CD14-positive monocyte (primary cell): Measurements from ENCODE around the gene MRTFB. TPM values are rescaled to one million over a fixed set of nuclear protein-coding genes. Genes with fewer than 3 reads are reported as not detected.

ENCODE experiments used
- DNase-seq, 3 donors: peaks; one replicate each; pipeline ENCODE4 v3.0.0-alpha.2; 2011 to 2022
- H2AFZ ChIP-seq: 2 replicates; pipeline ENCODE4 v1.6.0; 2012; ENCODE audit warnings: mild to moderate bottlenecking, low read depth, low read length, inconsistent platforms; ENCODE audit not compliant: insufficient read depth, poor library complexity, severe bottlenecking
- H3K27ac ChIP-seq, 2 donors: 1 replicate in 1 of 2; 2 replicates in 1 of 2; pipeline ENCODE4 v1.5.1; 2012 to 2013; ENCODE audit warnings: low read length in 2 of 2, control low read depth in 1 of 2, inconsistent platforms in 1 of 2, low read depth in 1 of 2, mild to moderate bottlenecking in 1 of 2
- H3K27me3 ChIP-seq, 2 donors: one replicate each; pipeline versions ENCODE4 v1.6.0 to v1.6.1; 2011 to 2013; ENCODE audit warnings: low read length in 2 of 2; ENCODE audit not compliant: control insufficient read depth in 2 of 2, insufficient read depth in 2 of 2
- H3K36me3 ChIP-seq, 2 donors: replicated peaks in 1 of 2; 1 replicate in 1 of 2; 2 replicates in 1 of 2; pipeline versions ENCODE4 v1.5.1 to v1.6.1; 2012 to 2013; ENCODE audit warnings: low read length in 2 of 2, control low read depth in 1 of 2, inconsistent platforms in 1 of 2, mild to moderate bottlenecking in 1 of 2; ENCODE audit not compliant: insufficient read depth in 2 of 2, control insufficient read depth in 1 of 2
- H3K4me1 ChIP-seq, 2 donors: 1 replicate in 1 of 2; 2 replicates in 1 of 2; pipeline versions ENCODE4 v1.5.1 to v1.6.1; 2012 to 2013; ENCODE audit warnings: low read length in 2 of 2, control low read depth in 1 of 2, inconsistent platforms in 1 of 2, mild to moderate bottlenecking in 1 of 2, moderate library complexity in 1 of 2; ENCODE audit not compliant: insufficient read depth in 2 of 2, control insufficient read depth in 1 of 2
- H3K4me2 ChIP-seq: replicated peaks from 2 replicates; pipeline ENCODE3; 2012; ENCODE audit warnings: low read length, moderate library complexity, mild to moderate bottlenecking; ENCODE audit not compliant: poor library complexity, severe bottlenecking; ENCODE audit errors: extremely low read depth
- H3K4me3 ChIP-seq, 3 experiments: fragments of 200-600 bp in 1 of 3; sonication (generic) in 1 of 3; replicated peaks in 1 of 3; 1 replicate in 2 of 3; 2 replicates in 1 of 3; pipeline ENCODE4 v1.5.1; 2011 to 2013; ENCODE audit warnings: low read length in 3 of 3, mild to moderate bottlenecking in 3 of 3, control low read depth in 2 of 3, low read depth in 2 of 3, inconsistent platforms in 1 of 3, moderate library complexity in 1 of 3
- H3K79me2 ChIP-seq: 2 replicates; pipeline ENCODE4 v1.6.0; 2012; ENCODE audit warnings: mild to moderate bottlenecking, control low read depth, inconsistent platforms, low read length, moderate library complexity; ENCODE audit not compliant: insufficient read depth
- H3K9ac ChIP-seq: 2 replicates; pipeline ENCODE4 v1.6.0; 2017; ENCODE audit warnings: low read length, mild to moderate bottlenecking; ENCODE audit not compliant: insufficient read depth, poor library complexity, severe bottlenecking
- H3K9me3 ChIP-seq, 2 donors: replicated peaks in 1 of 2; 1 replicate in 1 of 2; 2 replicates in 1 of 2; pipeline versions ENCODE4 v1.5.1 to v1.6.1; 2012 to 2013; ENCODE audit warnings: low read length in 2 of 2, control low read depth in 1 of 2; ENCODE audit not compliant: control insufficient read depth in 1 of 2, insufficient read depth in 1 of 2
- H4K20me1 ChIP-seq: 2 replicates; pipeline ENCODE4 v1.6.0; 2012; ENCODE audit warnings: mild to moderate bottlenecking, low read length, control low read depth, moderate library complexity; ENCODE audit not compliant: insufficient read depth
- H3K27ac Mint-ChIP-seq, 7 donors: one replicate each; pipeline ENCODE4 v1.8.0; 2020; ENCODE audit warnings: mild to moderate bottlenecking in 7 of 7, mixed read lengths in 7 of 7, moderate library complexity in 6 of 7, inconsistent platforms in 2 of 7
- H3K27me3 Mint-ChIP-seq, 3 donors: one replicate each; pipeline ENCODE4 v1.8.0; 2021 to 2022; ENCODE audit warnings: low read depth in 3 of 3, mild to moderate bottlenecking in 3 of 3, mixed read lengths in 3 of 3, moderate library complexity in 3 of 3, inconsistent platforms in 1 of 3
- H3K36me3 Mint-ChIP-seq, 2 donors: one replicate each; pipeline ENCODE4 v1.8.0; 2020; ENCODE audit warnings: mixed read lengths in 2 of 2, inconsistent platforms in 1 of 2, mild to moderate bottlenecking in 1 of 2
- H3K4me1 Mint-ChIP-seq: one replicate; pipeline ENCODE4 v1.8.0; 2020; ENCODE audit warnings: mild to moderate bottlenecking, mixed read lengths
- H3K4me3 Mint-ChIP-seq, 2 donors: one replicate each; pipeline ENCODE4 v1.8.0; 2020; ENCODE audit warnings: mild to moderate bottlenecking in 2 of 2, mixed read lengths in 2 of 2, moderate library complexity in 1 of 2
- H3K9me3 Mint-ChIP-seq, 7 donors: one replicate each; pipeline ENCODE4 v1.8.0; 2020 to 2022; ENCODE audit warnings: mixed read lengths in 7 of 7, mild to moderate bottlenecking in 6 of 7, moderate library complexity in 6 of 7, inconsistent platforms in 2 of 7
- WGBS: methylation state at CpG from one replicate; pipeline ENCODE4 v1.1.5; 2013; ENCODE audit warnings: missing lambda C conversion rate; ENCODE audit not compliant: insufficient coverage; 5-methylcytosine and 5-hydroxymethylcytosine counted together
- intact Hi-C, 2 donors: fragments of 100-400 bp; cut with micrococcal nuclease; formaldehyde crosslinking; loops; one replicate each; pipeline versions ENCODE4 v1.15.0 to v1.15.1; 2023
- polyA plus RNA-seq, 3 donors: library from polyadenylated mRNA; depleted of rRNA in 1 of 3; unstranded in 2 of 3; stranded (reverse) in 1 of 3; fragments of 300-500 nt in 2 of 3; fragments of >200 nt in 1 of 3; fragmentation: Illumina TruSeq in 2 of 3; gene quantifications; 1 replicate in 2 of 3; 2 replicates in 1 of 3; pipeline ENCODE4 v1.2.3, GENCODE V29; 2012 to 2021
- TF ChIP-seq, protein P1 (sequence below): fragments of 200-600 bp; IDR thresholded peaks from one replicate; pipeline ENCODE4 v1.8.0; 2022; ENCODE audit warnings: antibody characterized with exemption, mild to moderate bottlenecking

Gene MRTFB
- polyA plus RNA-seq, 3 donors: 0.69 to 1.4 (median 0.87) TPM

DNA sequence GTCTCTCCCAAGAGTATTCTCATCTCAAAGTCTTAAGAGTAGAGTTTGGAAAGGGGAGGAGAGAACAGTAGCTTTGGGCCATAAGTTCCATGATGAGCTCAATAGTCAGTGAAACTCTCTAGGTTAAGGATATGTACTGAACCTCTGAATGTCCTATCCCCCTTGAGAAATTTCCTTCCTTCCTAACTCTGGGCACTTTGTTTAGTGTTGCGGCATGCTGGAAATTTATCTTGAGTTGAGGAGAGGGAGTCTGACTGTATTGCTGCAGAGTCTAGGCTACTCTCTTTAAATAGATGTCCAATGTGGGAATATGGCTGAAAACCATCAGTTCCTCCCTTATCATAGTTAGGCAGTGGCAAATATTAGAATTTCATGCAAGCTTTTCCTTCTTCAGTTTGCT lies 16.1 kb downstream of the MRTFB start:
- Histone ChIP-seq H3K79me2 (no peaks in the 10 kb centered on the region), H3K9ac (no peak overlapping the region), H3K4me2 (no peak overlapping the region), H4K20me1 (no peaks in the 10 kb centered on the region), H3K4me1 (peaks cover 0 to 4% of the 10 kb centered on the region in 2 donors), H2AFZ (no peak overlapping the region), H3K27me3 (no peaks in the 10 kb centered on the region), H3K36me3 (no peaks in the 10 kb centered on the region), H3K27ac (no peak overlapping the region), H3K9me3 (no peaks in the 10 kb centered on the region), H3K4me3 (no peak overlapping the region)
- WGBS: no CpG with 5 or more reads among the region's 1 CpG
- peaks cover 13% of the 10 kb centered on the region for H3K4me1 Mint-ChIP-seq
- H3K27ac Mint-ChIP-seq: no peak overlapping the region
- H3K9me3 Mint-ChIP-seq: no peaks in the 10 kb centered on the region
- DNase-seq: no peak
- intact Hi-C loops: no loop called here
- peaks cover 1 to 2% of the 10 kb centered on the region in 2 donors for H3K36me3 Mint-ChIP-seq
- TF ChIP-seq, protein P1, sequence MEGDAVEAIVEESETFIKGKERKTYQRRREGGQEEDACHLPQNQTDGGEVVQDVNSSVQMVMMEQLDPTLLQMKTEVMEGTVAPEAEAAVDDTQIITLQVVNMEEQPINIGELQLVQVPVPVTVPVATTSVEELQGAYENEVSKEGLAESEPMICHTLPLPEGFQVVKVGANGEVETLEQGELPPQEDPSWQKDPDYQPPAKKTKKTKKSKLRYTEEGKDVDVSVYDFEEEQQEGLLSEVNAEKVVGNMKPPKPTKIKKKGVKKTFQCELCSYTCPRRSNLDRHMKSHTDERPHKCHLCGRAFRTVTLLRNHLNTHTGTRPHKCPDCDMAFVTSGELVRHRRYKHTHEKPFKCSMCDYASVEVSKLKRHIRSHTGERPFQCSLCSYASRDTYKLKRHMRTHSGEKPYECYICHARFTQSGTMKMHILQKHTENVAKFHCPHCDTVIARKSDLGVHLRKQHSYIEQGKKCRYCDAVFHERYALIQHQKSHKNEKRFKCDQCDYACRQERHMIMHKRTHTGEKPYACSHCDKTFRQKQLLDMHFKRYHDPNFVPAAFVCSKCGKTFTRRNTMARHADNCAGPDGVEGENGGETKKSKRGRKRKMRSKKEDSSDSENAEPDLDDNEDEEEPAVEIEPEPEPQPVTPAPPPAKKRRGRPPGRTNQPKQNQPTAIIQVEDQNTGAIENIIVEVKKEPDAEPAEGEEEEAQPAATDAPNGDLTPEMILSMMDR: no peak
- no peak overlapping the region for H3K4me3 Mint-ChIP-seq
- H3K27me3 Mint-ChIP-seq: no peaks in the 10 kb centered on the region

DNA sequence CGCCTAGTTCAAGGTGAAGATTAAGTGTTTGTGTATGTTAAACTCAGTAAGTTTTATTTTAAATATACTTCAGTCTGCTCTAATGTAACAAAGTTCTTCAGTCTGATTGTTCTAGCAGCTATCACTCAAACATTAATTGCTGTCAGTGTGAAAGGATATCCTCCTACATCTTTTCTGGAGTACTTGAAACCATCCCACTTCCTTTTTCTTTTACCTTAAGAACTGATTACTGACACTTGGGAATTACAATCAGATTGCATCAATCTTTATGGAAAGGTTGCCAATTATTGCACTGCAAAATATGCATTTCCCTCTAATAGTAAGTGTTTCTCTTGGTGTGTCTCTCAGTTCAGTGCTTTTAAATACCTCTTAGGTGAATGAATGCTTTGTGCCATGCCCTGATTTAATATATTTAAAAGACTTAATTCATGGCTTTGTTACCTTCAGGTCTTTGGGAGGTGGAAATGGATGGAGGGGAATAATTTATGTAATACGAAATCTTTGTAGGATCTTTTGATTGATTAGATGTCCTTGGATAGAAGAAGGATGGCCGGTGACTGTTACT lies 16.6 kb downstream of the MRTFB start:
- Histone ChIP-seq H3K4me2 (no peak overlapping the region), H3K9ac (no peak overlapping the region), H3K4me1 (peaks cover 0 to 4% of the 10 kb centered on the region in 2 donors), H3K27ac (no peak overlapping the region), H2AFZ (no peak overlapping the region), H3K4me3 (no peak overlapping the region), H4K20me1 (no peaks in the 10 kb centered on the region), H3K9me3 (no peaks in the 10 kb centered on the region), H3K27me3 (no peaks in the 10 kb centered on the region), H3K36me3 (no peaks in the 10 kb centered on the region), H3K79me2 (no peaks in the 10 kb centered on the region)
- intact Hi-C loops: no loop called here
- WGBS: 95% methylated on average over 2 of the region's 3 CpGs
- peaks cover 1 to 2% of the 10 kb centered on the region in 2 donors for H3K36me3 Mint-ChIP-seq
- TF ChIP-seq, protein P1: no peak
- no peaks in the 10 kb centered on the region for H3K27me3 Mint-ChIP-seq
- H3K27ac Mint-ChIP-seq: peak overlapping the region in 1 of 7 donors; percentile 32
- DNase-seq: no peak
- no peak overlapping the region for H3K4me3 Mint-ChIP-seq
- H3K9me3 Mint-ChIP-seq: no peaks in the 10 kb centered on the region
- H3K4me1 Mint-ChIP-seq: peaks cover 13% of the 10 kb centered on the region
